Measurements from ENCODE around the gene RAB15.

GRCh38 chr14:64970041-64970440 is 2.1 kb downstream of the RAB15 start:
- no peak for TF ChIP-seq EZH2 (IDR thresholded peaks at IDR 0.05; ENCODE audit: insufficient read depth, low read length)
- no peak for TF ChIP-seq CTCF (IDR thresholded peaks at IDR 0.05; ENCODE audit: insufficient read depth, low read depth, low read length)

Measured in astrocyte (in vitro differentiated cells and primary cell).